Endothelial cell of umbilical vein (primary cell): ENCODE measurements around the gene C9orf153.

Experiments
- CTCF ChIP-seq, 2 donors: IDR thresholded peaks; 1 replicate in 1 of 2; 2 replicates in 1 of 2; pipeline ENCODE4 v1.5.1; 2011; ENCODE audit warnings: low read length in 2 of 2, mild to moderate bottlenecking in 2 of 2, moderate library complexity in 2 of 2, control low read depth in 1 of 2, inconsistent platforms in 1 of 2, low read depth in 1 of 2; ENCODE audit not compliant: insufficient read depth in 1 of 2; ENCODE audit errors: extremely low read depth in 1 of 2
- MAX ChIP-seq: IDR thresholded peaks from 2 replicates; pipeline ENCODE4 v1.6.1; 2011; ENCODE audit not compliant: insufficient read depth, insufficient read length
- POLR2A ChIP-seq: IDR thresholded peaks from 2 replicates; pipeline ENCODE4 v1.6.1; 2012; ENCODE audit warnings: low read depth, mild to moderate bottlenecking, control low read depth, low read length

DNA sequence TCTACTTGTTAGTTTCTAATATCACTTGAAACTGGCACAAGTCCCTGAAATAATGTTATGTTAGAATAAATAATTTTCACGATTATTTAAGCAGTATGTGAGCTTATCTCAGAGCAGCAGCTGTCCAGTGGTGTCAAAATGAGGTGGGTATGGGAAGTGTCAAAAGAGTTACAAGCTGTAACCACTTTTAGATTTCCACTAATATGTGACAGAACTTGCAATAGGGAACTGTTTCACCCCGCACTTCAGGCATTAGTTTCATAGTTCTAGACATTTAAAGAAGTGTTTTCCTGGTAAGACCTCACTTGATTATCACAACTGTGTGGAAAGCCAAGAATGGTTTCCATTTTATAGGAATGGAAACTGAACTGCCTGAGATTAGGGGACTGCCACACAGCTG is 25.8 kb upstream of the C9orf153 start:
- TF ChIP-seq CTCF (IDR thresholded peaks at IDR 0.05; ENCODE audit: extremely low read depth in 1 of 2, insufficient read depth in 1 of 2, low read depth in 1 of 2, low read length in 2 of 2) (no peak), MAX (no peak), POLR2A (no peak)
